EL (cell line): Measurements from ENCODE around the gene C6orf136.
"Not testable (repeated sequence)": the region's sequence is repeated elsewhere in the genome, so short reads cannot be mapped to it uniquely, and the experiment has no call there.

ENCODE experiments used
- DNase-seq: peaks from one replicate; pipeline ENCODE4 v3.0.0-alpha.2; 2016

The C6orf136 gene

DNA sequence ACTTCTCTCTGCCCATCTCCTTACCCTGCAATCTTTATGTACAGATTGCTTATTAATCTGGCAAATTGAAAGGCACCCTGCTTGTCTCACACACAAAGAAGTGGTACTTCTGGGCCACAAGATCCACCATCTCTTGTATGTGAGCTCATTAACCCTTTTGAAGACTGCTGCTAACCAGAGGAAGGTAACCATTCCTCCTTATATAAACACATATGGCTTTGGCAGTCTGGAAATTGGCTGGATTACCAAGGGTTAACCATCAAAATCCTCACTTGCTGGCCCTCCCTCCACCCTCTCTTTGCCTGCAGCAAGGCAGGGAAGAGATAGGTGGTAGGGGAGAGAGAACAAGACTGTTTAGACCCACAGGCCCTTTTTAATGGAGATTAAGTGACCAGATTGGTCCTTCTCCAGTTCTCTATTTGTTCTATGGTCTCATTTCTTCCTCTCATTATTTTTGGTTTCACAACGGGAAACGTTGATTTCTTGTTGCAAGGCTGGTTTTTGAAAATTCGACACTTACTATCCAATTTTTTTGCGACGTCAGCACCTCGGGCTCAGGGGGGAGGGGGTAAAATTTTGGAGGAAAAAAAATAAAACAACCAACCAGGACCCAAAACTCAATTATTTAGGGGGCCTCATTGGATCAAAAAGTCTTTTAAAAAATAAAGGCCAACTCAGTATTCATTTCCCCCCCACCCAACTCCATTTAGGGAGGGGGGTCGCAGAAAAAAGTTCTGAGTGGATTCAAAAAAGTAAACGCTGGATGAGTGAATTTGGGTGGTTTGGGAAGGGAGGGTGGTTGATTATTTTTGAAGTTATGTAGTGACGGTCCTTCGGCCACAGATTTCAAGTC, 30.7 kb upstream of the C6orf136 start:
- peak; percentile 45 for DNase-seq

DNA sequence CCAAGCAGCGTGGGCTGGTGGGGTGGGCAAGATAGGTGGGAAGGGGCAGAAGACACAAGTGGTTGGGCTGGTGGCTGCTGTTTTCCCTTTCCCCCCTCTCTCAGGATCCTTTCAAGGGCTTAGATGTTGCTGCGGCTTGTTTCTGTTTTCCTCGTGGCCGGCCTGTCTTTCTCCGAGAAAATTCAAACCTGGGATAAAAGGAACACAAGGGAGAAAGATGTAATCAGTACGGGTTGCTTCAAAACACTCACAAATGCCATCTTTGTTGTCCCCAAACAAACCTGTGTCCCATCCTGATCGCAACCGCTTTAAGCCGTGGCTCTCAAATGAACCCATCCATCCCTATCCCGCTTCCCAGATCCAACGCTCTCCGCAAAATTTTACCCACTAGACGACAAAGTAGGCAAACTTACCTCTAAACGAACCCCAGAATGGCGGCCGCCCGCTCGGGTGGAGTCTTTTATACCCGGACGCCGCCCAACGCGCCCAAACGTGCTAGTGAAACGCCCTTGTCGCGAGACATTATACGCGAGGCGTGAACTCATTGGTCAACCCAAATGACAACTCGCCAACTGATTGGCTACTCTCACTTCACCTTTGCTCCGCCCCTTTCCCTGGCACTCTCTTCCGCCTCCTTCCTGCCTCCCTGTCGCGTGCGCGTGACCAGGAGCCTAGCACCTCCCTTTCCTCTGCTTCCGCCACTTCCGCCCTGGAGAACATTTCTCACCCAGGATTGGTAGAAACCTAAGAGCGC, 29.9 kb upstream of the C6orf136 start, which contains the start of gene PPP1R10:
Gene PPP1R10, minus strand, starts transcription at position 433 of the 754 bp plus-strand sequence. CDS start 7,299 bp downstream, outside the sequence.
- peak; percentile 100 for DNase-seq

DNA sequence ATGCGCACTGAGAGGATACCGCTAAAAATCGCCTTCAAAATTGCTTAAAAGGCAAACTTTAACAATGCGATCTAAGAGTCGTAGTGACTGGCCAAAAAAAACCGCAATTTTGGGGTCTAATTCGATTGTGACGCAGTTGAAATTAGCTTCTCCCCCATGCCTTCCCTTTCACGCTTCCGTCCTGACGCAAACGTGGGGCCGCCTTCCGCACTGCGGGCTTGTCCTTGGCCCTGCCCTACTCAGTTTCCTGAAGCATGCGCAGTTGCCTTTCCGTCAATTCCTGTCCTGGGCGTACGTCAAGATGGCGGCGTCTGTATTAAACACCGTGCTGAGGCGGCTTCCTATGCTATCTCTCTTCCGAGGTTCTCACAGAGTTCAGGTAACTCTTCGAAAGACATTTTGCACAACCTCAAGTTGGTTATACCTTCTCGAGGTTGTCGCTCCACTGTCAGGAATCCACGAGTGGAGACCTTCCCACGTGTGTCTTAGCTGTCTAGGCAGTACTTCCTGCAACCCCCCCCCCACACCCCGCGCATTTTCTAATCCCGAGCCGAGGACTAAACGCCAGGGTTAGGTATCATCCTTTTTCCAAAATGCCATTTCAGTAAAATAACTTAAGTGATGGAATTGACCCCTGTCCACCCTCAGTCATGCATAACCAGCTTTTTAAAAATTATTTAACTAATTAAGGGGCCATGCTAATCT, 29.2 kb upstream of the C6orf136 start, which contains the start of gene MRPS18B:
Gene MRPS18B, plus strand, starts transcription at position 276 of the 705 bp plus-strand sequence. Its CDS starts 26 bp downstream, at position 302.
- DNase-seq = peak; percentile 98

DNA sequence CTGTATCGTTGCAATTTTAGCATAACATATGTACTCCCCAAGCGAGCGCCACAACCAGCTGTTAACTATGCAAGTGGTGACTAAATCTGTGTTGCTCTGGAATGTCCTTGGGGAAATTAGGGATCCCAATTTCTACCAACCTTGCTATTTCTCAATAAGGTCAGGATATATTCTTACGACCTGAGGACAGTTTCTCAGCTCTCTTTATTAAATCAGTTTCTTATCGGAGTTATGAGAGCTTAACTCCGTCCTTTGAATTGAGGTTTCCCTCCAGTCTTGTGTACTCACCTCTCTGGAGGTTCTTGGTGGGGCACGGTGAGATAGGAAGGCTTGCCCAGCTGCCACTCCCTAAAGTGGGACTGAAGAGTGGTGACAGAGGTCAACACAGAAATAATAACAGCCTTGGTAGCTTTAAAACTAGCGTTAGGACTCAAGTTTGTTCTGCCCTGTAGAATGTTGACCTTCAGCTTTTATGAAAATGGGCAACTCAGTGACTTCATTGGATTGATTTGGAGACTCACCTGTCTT, 28.6 kb upstream of the C6orf136 start:
- no peak for DNase-seq

DNA sequence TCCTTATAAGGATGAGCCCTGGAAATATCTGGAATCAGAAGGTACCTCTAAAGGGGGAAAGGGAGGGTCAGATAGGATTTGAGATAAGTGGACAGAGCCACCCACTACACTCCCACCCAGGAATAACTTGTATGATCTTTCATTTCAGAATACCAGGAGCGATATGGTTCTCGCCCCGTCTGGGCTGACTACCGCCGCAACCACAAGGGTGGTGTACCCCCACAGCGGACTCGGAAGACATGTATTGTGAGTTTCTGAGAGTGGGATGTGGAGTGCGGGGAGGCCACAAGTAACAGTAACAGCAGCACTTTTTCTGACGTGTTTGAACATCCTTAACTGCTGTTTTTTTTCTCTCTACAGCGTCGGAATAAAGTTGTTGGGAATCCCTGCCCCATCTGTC, 27.4 kb upstream of the C6orf136 start:
- DNase-seq = no peak

DNA sequence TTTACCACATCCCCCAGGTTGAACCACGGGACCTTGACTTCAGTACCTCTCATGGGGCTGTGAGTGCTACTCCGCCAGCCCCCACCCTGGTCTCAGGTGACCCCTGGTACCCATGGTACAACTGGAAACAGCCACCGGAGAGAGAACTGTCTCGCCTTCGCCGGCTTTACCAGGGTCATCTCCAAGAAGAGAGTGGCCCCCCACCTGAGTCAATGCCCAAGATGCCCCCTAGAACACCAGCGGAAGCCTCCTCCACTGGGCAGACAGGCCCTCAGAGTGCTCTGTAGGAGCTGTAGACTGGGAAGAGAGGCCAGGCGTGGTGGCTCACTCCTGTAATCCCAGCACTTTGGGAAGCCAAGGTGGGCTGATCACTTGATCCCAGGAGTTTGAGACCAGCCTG, 21.4 kb upstream of the C6orf136 start:
- no peak for DNase-seq

DNA sequence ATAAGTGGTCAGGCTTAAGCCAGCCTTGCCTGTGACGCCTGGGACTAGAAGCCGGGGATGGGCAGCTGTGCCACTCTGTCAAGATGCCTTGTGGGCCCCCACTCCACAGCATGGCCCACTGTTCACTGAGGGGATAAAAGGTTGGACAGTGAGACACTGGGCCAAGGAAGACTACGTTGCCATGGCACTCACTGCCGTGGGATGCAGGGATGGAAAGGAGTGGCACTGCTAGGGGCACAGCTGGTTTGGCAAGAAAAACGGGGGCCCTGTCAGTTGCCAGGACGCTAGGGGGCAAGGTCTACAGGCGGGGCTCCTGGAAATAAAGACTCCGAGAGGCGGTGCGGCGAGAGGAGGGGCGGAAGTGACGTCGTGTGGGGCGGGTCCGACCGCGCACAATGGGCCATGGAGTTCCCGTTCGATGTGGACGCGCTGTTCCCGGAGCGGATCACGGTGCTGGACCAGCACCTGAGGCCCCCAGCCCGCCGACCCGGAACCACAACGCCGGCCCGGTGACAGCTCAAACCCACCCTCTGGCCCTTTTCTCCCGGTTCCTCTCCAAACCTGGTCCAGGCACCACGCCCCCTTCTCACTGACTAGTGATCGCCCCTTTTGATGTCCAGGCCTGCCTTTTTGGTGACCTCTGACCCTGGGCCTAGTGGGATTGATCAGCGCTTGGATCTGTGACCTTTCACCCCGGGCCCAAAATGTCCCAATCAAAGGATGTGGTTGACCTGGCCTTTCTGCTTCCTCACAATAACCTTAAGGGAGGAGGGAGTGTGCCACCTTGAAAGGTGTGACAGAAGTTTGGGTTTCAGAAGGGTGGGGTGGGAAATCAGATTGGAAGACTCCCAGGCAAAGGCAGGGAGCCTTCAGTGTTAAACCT, 20.2 kb upstream of the C6orf136 start, which contains the start of gene ATAT1:
Gene ATAT1, plus strand, starts transcription at position 391 of the 883 bp plus-strand sequence.
- DNase-seq = peak; percentile 81

DNA sequence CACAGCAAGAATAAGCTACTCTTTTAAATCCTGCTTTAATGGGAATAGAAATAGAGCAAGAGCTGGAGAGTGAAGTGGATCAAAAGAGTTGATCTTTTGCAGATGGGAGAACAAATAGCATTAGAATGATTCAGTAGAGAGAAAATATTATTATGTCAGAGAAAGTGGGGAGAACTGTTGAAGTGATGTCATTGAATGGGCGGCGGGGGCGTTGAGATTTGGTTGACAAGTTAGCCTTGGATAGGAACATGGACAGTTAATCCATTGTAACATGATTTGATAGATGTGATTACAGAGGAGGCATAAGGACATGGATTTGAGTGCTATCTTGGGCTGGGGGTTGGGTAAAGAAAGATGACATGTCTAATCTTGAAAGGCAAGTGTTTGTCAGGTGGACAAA, 11.1 kb upstream of the C6orf136 start:
- no peak for DNase-seq

DNA sequence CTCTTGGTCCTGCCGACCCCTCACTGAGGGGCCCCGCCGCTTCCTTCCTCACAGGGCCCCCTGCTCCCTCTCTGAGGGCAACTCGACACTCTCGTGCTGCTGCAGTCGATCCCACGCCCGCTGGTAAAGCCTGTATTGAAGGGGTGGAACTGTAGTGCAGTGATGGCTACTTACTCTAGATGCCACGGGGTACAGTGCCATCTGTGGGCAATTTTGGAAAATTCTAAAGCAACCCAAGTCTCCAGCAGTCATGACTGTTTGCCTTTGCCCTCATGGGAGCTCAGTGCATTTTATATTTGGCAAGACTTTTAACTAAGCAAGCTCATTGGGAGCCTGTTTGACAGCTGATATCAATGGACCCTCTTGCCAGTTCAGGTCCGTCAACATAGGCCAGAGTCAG, 6.5 kb upstream of the C6orf136 start:
- DNase-seq = no peak

DNA sequence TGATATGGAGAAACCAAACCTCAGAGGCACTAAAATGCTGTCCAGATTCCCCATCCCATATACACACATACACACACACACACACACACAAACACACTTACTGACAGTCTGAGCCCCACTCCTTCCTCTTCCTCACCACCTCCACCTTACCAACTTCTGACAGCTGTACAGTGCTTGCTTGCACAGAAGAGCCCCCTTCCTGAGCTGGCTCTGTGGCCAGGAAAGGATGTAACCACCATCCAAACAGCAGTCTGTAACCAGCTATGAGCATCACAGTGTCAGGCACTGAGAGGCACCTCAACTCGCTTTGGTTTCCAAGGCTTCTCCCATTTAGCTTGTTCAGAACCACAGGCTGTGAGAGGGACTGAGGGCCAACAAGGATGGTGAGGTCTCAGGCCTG, 5.9 kb upstream of the C6orf136 start:
- no peak for DNase-seq

DNA sequence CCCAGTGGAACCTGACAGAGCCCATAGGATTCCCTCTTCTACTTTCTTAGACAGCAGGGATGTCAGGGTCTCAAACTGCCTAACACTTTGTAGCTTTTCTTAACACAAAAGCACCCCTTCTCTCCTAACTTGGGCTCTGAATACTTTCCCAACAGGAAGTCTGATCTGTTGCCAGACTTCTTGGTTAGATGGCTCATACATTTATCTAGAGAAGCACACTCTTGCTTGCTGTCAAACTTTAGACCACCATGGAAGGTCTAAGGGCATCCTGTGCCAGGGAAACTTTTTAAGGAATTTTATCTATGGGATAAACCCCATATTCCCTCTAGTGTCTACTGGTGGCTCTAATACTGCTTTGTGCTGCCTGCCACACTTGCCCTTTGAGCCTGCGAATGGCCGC, 3.3 kb upstream of the C6orf136 start:
- no peak for DNase-seq

DNA sequence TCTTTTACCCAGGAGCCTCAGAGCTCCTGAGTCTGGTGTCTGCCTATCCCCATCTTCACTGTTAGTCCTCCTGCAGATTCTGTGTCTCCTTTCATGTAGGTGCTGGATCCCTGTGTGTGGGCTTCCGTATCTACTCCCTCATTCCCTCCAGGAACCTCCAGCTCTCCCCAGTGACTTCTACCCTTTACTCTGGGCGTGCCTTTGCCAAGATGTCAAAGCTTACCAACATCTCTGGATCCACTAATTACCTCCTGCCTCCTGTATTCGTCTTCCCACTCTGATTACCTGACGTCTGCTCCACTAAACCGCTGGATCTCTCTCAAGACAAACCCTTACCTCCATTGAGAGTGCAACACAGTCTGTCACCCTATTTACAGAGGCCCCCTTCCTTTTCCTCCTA, 2.2 kb upstream of the C6orf136 start:
- no peak for DNase-seq

DNA sequence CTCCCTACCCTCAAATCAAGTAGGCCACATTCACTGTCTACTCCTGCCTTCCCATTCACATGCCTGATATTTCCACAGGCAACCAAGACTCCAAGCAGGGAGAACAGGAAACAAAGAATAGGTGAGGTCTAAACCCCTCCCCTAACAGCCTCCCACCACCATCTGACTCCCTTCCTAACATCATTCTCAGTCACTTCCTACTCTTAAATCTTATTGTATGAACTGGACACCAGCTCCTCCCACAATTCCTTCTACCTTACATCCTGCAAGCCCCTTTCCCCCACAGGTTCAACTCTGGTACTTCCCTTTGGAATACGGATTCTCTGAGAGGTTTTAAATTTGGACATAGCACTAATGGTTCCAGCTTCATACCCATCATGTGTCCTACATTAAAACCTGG, 944 bp upstream of the C6orf136 start:
- DNase-seq = no peak

DNA sequence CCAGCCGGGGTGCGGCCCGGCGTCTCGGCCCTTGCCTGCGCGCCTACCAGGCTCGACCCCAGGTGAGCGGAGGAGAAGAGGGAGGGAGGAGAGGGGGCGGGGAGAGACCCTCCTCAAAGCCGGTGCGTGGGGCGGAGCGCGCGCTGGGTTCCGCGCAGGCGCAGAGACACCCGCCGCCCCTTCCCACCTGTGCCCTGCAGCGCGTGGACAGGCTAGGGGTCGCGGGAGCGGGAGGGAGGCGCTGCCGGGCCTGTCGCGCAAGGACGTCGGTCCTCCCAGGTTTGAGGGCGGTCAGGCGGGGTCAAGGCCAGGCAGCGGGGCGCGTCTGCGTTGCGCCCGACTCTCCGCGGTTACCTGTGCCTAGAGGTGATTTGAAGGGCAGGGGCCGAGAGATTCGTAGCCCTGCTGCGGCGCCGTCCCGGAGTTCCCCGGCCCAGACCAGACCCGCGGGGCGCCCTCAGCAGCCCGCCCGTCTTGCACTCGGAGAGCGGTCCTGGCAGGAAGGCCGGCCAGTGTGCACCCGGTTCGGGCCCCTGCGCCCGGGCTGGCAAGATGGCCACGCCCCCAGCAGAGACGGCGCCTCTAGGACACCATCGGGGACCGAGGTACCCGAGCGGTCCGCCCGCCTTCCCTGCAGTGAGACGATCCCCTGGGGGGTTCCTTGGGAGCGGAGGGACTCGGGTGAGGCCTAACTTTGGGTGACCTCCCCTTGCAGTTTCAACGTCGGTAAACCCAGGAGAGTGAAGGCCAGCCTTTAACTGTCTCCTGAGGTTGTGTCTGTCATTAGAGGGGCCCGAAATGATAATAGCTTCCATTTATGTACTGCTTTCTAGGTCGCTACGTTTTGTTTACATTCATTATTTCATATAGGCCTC, 546 bp downstream of the C6orf136 start:
- peak; percentile 73 for DNase-seq

DNA sequence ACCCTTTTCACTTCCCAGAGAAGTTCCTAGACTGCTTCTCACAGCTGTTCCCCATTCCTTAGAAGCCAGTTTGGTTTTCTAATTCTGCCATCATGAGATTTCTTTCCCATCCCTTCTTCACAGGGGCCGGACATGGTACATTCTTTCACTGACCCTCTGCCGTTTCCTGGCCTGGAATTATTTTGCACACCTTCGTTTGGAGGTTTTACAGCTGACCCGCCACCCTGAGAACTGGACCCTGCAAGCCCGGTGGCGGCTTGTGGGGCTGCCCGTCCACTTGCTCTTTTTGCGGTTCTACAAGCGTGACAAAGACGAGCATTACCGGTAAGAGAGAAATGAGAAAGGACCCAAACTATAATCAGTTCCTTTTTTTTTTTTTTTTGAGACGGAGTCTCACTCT, 4.2 kb downstream of the C6orf136 start:
- no peak for DNase-seq

DNA sequence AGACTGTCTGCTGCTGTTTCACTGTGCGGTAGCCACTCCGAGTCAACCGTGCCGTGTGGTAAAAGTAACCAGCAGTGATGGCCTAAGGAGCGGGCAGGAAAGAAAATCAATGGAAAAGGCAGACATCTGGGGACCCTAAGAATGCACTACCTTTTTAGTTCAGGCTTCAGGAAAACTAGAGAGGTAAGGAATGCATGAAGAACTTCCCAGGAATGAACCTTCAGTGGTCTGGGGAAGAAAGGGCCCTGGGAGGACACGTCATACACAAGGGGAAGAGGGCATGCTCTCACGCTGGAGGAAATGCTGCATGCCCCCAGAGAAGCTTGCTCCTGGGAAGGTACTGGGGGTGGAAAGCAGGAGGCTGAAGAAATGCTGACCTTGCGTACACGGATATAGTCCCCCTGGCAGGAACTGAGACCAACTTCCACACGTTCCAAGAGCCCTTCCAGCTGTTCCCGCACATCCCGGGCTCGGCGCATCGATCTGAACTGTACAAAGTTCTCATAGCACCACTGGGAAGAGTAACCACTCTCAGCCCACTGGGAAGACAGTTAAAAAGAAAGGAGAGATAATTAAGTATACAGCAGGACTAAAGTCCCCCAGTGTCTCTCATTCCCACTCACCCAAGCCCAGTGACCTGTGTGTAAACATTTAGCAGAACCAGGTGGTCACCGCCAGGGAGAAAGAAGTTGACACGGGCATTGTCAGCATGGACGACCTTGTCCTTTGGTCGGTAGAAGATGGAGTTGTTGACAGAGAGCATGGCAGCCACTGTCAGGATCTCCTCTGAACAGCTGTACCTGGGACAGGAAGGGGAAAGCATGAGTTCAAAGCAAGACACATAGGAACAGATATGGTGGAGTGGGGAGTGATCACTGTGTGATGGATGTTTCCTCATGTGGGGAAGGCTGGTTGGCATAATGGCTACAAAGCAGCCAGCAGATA, 8.1 kb downstream of the C6orf136 start:
- no peak for DNase-seq

DNA sequence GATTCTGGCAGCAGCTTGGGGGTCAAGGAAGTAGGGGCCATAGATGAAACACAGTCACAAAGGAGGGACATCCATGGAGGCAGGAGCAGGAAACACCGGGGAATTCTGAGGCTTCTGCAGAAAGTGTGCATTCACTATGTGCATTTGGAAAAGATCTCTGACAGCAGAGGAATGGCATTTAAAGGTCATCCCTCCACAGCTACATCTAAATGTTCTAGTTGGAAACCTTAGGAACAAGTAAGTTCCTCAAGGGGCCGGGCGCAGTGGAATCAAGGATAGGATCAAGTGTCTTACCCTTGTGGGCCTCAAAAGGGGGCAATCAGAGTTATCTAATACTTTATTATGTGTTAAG, 8.8 kb downstream of the C6orf136 start:
- peak; percentile 25 for DNase-seq

DNA sequence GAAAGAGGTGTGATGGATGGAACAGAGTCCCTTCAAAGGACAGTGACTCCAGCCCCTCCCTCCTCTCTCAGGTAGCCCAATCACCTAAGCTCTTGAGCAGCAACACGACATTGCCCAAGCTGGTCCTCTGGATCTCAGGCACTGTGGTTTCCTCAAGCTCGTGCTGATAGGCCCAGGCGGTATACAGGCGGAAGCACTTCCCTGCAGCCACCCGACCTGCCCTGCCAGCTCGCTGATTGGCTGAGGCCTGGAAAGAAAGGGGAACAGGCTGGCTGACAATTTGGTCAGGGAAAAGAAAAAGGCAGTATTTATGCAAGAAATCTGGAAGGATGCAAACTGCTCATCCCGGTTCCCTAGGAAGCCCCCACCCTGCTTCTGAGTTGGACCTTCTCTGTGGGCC, 9.6 kb downstream of the C6orf136 start:
- DNase-seq = no peak

DNA sequence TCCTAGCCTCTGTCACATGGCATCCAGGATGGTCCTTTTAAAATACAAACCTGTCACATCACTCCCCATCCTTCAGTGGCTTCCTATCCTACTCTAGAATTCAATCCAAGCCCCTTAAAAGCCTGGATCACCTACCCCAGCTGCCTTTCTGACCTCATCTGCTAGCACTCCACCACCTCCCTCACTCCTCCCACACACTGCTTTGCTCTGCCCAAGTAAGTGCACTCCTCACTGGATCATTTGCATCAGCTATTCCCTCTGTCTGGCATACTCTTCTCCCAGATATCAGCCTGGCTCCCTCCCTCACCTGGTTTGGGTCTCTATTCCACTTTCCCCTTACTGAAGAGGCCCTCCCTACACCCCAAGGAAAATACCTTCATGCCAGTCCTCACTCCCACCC, 10.5 kb downstream of the C6orf136 start:
- no peak for DNase-seq

DNA sequence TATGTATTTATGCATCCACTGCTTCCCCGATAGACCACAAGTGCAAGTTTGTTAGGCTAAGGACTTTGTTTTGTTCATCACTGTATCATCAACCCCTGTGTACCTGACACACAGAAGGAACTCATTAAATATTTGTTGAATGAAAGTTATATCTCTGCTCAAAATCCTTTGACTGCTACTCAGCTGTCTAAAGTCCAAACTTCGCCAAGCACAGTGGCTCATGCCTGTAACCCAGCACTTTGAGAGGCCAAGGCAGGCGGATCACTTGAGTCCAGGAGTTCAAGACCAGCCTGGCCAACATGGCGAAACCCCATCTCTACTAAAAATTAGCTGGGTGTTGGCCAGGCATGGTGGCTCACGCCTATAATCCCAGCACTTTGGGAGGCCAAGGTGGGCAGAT, 11.0 kb downstream of the C6orf136 start:
- DNase-seq = not testable (repeated sequence)
